ENCODE data around the gene TMEM271. TPM values are rescaled to one million over a fixed set of nuclear protein-coding genes. Genes with fewer than 3 reads are reported as not detected.
"Not testable (repeated sequence)": the region's sequence is repeated elsewhere in the genome, so short reads cannot be mapped to it uniquely, and the experiment has no call there.

TMEM271 gene
- total RNA-seq, 1 donor from 2014 or later = not detected

DNA sequence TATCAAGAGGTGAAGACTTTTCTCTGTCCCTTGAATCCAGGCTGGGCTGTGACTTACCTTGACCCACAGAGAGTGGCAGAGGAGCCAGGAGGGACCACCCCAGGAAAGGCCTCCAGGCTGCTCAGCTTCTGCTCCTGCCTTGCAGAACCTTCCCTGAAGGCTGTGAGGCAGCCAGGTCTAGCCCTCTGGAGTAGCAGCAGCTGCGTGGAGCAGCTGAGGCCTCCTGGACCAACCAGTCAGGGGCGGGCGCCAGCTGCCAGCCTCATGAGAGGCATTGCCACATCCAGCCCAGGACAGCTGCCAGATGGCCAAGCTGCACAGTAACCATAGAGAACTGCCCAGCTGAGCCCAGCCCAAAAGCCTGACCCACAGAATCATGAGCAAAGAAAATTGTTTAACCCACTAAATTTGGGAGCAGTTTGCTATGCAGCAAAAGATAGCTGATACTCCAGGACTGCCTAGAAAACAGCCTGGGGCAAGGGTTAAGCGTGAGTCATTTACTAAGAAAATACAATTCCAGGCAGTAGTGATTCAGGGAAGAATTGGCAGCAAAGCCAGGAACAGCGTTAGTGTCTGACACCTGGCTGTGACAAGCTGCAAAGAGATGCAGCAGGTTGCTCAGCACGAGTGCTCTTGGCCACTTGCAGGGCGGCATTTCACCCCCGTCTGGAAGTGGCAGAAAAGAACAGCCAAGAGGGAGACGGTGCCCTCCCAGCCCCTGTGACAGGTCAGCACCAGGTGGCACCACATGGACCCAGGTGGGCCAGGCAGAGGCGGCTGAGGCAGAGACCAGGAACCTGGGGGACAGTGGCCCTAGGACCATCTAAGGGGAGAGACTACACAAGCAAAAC lies 34.5 kb upstream of the TMEM271 start:
- DNase-seq (ENCODE audit: low read depth, low spot score) = no peak

DNA sequence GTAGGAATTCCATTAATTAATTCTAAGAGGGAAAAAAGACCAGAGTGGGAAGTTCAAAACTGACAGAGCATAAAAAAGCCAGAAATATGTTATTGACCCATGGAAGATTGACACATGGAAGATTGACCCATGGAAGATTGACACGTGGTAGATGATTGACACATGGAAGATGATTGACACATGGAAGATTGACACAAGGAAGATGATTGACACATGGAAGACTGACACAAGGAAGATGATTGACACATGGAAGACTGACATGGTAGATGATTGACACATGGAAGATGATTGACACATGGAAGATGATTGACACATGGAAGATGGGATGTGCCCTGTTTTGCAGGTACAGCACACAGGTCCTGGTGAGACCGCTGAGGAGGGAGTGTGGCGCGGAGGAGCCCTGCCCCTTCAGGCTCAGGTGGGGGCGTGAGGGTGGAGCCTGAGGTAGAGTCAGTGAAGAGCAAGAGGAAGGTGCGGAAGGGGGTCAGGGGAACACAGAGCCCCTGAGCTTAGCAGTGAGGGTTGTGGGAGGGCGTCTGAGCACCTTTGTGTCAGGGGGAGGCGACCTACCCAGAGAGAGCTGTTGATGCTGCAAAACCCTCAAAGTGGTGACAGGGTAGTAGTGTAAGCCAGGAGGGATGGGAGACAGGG lies 33.4 kb upstream of the TMEM271 start:
- DNase-seq (ENCODE audit: low read depth, low spot score) = no peak

DNA sequence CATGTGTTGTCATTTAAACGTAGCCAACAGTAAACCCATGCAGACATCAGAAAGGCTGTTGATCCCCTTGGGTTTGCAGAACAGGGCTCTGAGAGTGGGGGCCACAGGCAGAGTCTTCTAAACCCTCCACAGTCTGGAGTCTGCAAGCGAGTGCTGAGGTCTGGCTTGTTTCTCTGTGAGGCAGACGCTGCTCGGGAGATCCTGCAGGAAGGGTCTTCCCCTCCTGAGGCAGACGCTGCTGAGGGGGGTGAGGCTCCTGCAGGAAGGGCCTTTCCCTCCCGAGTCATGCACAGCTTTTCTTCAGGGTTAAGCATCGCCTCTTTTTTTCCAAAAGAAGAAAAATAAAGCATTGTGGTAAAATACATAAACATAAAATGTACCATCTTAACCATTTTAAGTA lies 32.1 kb upstream of the TMEM271 start:
- DNase-seq (ENCODE audit: low read depth, low spot score) = no peak

DNA sequence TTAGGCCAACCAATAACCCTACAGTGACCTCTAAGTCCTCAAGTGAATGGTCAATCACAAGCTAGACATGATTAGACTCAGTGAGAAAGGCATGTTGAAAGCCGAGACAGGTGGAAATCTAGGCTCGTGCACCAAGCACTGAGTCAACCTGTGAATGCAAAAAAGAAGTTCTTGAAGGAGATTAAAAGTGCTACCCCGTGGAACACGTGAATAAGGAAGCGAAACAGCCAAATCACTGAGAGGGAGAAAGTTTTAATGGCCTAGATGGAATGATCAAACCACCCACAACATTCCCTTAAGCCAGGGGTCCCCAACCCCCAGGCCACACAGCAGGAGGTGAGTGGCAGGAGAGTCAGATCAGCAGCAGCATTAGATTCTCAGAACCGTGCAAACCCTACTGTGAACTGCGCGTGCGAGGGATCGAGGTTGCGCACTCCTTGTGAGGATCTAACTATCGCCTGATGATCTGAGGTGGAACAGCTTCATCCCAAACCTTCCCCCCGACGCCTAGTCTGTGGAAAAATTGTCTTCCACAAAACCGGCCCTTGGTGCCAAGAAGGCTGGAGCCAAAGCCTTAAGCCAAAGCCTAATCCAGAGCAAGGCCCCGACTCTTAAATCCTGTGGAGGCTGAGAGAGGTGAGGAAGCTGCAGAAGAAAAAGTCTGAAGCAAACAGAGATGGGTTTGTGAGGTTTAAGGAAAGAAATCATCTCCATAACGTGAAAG lies 29.8 kb upstream of the TMEM271 start:
- DNase-seq (ENCODE audit: low read depth, low spot score) = no peak

DNA sequence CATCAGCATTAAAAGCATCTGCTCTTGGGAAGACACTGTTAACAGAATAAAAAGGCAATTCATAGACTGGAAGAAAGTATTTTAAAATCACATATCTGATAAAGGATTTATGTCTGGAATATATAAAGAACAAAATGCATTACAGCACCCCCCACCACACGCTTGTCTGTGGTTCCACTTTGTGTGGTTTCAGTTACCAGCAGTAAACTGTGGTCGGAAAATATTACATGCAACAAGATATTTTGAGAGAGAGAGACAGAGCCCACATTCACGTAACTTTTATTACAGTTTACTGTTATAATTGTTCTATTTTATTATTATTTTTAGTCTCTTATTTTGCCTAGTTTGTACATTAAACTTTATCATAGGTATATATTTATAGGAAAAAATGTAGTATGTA lies 28.0 kb upstream of the TMEM271 start:
- DNase-seq (ENCODE audit: low read depth, low spot score) = no peak

DNA sequence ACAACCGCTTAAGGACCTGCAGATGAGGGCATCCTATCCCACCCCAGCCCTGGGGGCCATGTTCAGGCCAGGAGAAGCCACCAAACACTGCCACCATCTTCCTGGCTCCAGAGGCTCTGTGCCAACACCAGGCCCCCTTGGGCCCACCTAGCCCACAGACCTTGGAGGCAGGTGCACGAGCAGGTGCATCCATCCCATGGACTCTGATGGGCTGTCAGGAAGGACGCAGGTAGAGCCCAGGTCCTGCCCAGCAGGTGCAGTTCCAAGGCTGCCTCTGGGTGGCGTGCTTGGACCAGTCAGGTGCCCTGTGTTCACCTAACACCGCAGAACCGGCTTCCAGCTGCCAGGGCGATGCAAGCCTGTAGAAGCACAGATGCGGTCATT lies 26.5 kb upstream of the TMEM271 start:
- no peak for DNase-seq (ENCODE audit: low read depth, low spot score)

DNA sequence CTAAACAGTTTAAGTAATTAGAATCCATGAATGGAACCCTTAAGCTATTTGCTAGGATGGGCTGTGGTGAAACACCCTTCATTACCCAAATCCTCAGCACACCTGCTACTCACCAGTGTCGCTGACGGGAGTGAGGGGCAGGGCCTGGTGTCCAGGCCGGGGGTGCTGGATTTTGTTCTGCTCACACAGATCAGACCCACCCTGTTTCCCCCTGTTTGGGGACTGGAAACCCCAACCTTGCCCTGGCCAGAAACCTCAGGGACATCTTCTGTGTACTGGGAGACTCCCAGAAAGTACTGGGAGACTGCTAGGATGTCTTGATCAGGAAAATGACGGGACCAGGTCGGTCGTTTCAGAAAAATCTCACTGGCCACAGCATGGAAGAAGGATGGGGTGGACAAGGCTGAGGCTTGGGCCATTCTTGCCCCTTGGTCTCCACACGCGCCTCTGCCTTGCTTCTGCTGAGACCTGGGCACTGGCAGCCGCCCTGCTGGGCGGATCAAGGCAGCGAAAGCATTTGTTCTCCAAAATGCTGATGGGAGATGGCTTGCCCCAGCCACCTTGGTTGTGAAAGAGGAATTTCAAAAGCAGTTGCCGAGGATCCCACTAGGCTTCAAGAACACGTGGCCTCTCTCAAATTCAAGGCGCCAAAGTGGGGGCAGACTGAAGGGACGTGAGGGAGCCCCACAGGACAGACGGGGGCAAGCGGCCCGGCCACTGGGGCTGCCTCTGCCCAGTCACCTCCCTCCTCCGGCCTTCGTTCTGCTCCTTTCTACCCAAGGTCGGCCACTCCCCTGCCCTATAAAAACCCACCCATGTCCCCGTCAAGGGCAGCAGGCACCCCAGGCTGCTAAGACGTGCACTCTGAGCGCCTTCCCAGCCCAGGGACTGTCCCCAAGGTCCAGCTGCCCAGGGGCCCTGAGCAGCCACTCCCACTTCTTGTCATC lies 25.8 kb upstream of the TMEM271 start:
- no peak for DNase-seq (ENCODE audit: low read depth, low spot score)

DNA sequence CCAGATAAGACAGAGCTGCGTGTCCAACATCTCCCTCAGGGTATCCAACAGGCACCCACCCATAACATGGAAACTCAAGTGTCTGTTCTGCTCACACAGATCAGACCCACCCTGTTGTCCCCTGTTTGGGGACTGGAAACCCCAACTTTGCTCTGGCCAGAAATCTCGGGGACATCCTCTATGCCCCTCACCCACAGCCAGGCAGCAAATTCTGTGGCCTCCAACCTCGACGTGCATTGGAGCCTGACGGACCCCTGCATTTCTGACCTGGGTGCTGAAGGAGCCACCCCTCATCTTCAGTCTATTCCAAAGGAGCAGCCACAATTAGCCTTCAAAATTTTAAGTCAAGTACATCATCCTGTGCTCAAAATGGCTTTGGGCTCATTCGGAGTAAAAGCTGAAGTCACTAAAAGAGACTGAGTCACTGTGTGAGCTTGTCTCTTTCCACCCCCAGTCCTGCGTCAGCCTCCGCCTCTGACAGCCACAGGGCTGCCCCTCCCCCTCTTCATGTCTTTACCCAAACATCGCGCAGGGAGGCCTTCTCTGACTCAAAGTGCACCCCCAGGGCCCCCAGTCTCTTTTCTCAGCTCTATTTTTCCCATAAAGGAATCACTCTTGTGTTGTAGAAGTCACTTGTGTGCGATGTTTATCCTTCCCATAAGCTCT lies 24.9 kb upstream of the TMEM271 start:
- DNase-seq (ENCODE audit: low read depth, low spot score) = no peak

DNA sequence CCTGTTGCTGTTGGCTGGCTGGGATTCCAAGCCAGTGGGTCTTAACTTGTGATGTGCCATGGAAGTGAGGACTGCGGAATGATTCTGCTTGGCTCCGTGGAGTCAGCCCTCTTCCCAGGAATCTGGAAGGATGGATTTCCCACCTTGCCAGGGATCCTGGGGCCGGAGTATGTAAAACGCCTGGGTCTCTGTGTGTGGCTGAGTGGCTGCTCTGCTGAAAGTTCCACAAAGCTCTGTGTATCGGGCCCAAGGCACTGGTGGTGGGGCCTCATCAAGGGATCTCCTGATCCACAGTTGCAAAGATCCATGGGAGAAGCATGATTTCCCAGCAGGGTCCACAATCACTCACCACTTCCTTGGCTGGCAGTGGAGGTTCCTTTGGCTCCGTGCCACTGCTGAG lies 24.1 kb upstream of the TMEM271 start:
- no peak for DNase-seq (ENCODE audit: low read depth, low spot score)

DNA sequence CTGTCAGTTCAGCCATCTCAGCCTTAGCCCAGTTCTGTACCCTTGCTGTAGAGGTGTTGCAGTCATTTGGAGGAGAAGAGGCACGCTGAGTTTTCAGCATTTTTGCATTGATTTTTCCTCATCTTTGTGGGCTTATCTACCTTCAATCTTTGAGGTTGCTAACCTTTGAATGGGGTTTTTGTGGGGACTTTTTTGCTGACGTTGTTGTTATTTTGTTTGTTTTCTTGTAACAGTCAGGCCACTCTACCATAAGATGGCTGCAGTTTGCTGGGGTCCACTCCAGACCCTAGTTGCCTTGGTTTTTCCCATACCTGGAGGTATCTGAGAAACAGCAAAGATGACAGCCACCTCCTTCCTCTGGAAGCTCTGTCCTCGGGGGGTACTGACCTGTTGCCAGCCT lies 22.8 kb upstream of the TMEM271 start:
- no peak for DNase-seq (ENCODE audit: low read depth, low spot score)

DNA sequence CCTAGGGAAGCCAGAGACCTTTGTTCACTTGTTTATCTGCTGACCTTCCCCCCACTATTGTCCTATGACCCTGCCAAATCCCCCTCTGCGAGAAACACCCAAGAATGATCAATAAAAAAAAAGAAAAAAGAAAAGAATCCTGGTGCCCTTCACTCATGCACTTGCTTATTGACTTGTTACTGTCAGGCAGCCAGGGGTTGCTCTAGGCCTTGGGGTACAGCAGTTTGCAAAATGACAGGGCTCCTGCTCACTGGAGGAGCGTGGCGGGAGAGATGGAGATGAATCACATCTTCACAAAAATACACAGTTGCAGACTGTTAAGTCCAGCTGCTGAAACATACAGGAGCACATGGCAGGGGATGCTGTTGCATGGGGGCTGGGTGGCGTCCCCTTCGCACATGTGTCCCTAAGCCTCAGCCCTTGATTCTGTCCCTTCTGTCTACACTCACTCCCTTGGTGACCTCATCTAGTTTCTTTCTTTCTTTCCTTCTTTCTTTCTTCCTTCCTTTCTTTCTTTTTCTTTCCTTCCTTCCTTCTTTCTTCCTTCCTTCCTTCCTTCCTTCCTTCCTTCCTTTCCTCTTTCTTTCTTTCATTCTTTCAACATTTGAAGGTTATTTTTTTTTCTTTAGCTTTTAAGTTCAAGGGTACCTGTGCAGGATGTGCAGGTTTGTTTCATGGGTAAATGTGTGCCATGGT lies 16.9 kb upstream of the TMEM271 start:
- no peak for DNase-seq (ENCODE audit: low read depth, low spot score)

DNA sequence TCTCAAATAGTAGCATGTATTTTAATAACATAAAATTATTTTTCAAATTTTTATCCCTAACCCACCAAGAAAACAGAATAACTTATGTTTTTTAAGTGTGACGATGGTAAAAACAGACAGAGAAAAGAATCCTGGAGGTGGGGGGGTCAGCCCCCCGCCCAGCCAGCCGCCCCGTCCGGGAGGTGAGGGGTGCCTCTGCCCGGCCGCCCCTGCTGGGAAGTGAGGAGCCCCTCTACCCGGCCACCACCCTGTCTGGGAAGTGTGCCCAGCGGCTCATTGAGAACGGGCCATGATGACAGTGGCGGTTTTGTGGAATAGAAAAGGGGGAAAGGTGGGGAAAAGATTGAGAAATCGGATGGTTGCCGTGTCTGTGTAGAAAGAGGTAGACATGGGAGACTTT lies 16.1 kb upstream of the TMEM271 start:
- not testable (repeated sequence) for DNase-seq (ENCODE audit: low read depth, low spot score)

DNA sequence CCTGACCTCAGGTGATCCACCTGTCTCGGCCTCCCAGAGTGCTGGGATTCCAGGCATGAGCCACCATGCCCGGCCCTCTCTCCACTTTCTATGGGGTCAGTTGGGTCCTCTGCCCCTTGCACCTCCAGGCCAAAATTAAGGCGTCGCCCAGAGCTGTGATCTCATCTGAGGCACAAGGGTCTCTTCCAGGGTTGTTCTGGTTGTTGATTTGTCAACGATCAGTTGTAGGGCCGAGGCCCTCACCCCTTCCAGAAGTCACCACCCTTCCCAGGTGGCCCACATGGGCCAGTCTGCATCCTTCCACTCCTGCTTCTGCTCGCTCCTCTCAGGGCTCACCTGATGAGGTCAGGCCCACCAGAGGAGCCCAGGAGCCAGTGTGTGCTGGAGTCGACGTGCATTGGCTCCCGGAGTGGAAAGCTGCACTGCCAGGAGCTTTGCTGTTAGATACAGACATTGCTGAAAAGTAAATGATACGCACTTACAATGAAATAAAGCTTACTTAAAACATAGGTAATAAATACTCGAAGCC lies 14.3 kb upstream of the TMEM271 start:
- no peak for DNase-seq (ENCODE audit: low read depth, low spot score)

DNA sequence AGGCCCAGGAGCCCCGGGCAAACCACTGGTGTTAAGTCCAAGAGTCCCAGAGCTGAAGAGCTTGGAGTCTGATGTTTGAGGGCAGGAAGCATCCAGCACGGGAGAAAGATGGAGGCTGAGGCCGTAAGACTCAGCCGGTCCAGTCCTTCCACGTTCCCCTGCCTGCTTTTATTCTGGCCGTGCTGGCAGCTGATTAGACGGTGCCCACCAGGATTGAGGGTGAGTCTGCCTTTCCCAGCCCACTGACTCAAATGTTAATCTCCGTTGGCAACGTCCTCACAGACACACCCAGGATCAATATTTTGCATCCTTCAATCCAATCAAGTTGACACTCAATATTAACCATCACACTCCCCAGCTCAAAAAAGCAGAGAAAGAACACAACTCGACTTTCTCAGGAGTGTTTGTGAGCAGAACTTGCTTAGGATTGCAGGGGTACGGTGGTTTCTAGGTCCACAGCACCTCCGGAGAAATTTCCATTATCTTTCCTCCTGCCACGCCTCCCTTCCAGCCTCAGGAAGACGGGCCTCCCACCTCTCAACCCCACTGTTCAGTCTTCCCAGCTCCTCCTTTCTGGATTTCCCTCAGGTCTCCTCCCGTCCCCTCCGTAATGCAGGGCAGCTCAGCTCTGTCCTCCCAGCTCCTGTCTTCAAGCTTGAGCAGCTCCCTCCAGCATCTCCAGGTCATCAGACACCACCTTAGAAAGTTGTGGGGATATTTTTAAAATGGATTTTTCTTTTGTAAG lies 13.3 kb upstream of the TMEM271 start:
- no peak for DNase-seq (ENCODE audit: low read depth, low spot score)

DNA sequence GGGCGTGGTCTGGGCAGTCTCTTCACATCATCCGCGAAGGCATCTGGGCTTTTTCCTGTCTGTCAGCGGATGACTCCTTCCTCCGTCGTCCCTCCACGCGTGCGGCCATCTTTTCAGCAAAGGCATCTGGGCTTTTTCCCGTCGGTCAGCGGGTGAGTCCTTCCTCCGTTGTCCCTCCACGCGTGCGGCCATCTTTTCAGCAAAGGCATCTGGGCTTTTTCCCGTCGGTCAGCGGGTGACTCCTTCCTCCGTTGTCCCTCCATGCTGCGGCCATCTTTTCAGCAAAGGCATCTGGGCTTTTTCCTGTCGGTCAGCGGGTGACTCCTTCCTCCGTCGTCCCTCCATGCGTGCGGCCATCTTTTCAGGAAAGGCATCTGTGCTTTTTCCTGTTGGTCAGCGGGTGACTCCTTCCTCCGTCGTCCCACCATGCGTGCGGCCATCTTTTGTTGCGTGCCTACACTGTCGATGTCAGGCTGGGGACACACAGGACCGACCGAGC lies 12.3 kb upstream of the TMEM271 start:
- no peak for DNase-seq (ENCODE audit: low read depth, low spot score)

DNA sequence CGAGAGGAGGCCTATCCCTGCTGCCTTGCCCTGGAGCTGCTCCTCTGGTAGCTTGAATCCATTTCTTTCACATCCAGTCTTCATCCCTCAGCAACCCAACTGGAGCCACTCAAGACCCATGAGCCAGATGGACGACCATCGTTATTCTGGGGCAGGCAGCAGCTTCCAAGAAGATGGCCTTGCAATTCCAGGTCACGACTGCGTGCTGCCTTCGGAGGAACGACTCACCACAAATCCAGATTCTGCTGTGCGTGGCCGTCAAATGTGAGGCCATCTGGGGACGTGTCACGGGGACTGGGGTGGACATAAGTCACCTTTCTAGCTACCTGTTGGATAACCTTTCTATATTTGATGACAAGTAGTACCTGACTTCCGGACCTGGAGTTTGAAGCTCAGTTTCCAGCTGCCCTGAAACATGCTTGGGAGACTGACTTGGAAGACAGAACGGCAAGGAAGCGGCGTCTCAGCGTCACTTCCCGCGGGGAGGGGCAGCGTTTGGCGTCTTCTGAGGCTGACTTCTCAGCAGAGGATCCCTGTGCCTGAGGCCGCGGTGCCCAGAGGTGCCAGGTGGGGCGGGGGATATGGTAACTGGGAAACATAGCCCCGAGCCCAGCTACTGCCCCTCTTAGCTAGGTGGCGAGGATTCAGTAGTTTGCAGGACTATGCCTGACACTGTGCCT lies 11.7 kb upstream of the TMEM271 start:
- DNase-seq (ENCODE audit: low read depth, low spot score) = no peak

DNA sequence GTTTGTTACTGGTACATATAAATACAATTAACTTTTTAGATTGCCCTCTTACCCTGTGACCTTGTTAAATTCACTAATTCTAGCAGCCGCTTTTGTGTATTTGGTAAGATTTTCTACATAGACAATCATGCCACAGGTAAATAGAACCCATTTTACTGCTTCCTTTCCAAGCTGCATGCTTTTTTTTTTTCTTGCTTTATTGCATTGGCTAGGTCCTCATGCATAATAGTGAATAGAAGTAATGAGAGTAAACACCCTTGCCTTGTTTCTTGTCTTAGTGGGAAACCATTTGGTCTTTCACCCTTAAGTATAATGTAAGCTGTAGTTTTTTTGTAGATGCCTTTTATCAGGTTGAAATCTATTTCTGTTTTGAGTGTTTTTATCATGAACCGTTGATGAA lies 7.7 kb upstream of the TMEM271 start:
- no peak for DNase-seq (ENCODE audit: low read depth, low spot score)

DNA sequence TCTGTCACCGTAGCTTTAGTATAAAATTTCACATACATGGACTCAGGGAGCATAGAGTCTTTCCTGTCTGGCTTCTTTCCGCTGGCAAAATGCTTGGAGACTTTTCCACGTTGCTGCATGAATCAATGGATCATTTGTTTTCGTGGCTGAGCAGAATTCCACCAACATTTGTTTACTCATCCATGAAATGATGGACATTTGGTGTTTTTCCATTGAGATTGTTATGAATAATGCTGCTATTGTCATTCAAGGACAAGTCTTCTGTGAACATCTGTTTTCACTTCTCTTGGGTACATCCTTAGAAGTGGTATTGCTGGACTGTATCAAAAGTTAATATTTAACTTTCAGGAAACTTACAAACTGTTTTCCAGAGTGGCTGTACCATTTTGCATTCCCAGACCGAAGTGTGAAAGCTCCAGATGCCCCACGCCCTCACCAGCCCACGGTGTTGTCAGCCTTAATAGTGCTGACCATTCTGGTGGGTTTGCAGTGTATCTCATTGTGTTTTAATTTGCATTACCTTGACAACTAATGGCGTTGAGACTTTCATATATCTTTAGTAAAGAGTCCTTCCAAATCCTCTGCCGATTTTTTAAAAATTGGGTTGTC lies 5.8 kb upstream of the TMEM271 start:
- no peak for DNase-seq (ENCODE audit: low read depth, low spot score)

All from pulmonary artery endothelial cell (primary cell).